Stimulated activated CD4-positive, alpha-beta T cell treated with anti-CD3 and anti-CD28 coated beads, TNF-alpha, amount 100 ng/mL, for 1 hour (primary cell): ENCODE measurements around the gene TDP2.

Source experiments
- DNase-seq, 3 donors: peaks; one replicate each; pipeline ENCODE4 v3.0.0-alpha.2; 2020; ENCODE audit warnings: low read depth in 3 of 3, low spot score in 1 of 3

TDP2 gene

DNA sequence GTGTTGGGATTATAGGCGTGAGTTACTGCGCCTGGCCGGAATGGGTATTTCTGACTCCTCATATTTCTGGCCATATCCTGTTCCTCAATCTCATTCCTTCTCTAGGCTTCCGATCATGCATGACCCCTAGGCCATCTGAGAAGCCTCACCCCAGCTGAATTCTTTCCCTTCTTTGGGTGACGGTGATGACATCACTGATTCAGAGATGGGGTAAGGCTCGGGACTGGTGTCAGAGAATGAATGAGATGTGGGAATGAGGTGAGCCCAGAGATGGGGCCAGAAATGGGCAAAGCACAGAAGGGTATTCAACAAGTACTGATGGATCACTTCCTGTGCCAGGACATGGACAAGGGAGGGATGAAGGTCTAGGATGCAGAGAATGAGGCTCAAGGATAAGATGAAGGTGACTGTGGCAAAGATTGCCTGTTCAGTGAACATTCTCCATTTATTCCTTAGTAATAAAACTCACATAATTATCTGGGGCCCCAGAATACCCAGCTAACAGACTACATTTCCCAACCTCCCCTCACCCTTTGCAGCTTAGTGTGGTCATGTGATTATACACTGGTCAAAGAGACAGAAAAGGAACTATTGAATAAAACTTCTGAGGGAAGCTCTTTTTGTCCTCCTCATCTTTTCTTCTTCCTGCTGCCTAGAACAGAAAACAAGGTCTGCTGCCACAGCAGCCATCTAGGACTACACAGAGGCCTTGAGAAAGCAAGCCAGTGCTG lies 60.3 kb downstream of the TDP2 start:
- DNase-seq = no peak

DNA sequence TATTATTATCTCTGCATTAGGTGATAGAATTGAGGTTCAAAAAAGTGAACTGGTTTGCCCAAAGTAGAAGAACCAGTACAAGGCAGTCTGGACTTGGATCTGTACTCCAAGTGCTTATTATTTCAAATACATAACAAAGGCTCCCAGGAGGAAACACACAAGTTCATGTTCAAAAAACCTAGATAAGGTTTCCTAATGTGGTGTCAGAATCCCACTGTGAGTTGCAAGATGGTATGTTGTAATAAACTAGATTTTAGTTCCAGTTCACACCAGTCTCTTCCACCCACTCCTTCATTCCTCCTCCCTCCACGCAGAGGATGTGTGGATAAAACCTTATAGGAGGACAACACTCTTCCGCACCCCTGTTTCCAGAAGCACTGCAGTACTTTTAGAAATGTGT lies 63.5 kb downstream of the TDP2 start:
- DNase-seq = no peak

DNA sequence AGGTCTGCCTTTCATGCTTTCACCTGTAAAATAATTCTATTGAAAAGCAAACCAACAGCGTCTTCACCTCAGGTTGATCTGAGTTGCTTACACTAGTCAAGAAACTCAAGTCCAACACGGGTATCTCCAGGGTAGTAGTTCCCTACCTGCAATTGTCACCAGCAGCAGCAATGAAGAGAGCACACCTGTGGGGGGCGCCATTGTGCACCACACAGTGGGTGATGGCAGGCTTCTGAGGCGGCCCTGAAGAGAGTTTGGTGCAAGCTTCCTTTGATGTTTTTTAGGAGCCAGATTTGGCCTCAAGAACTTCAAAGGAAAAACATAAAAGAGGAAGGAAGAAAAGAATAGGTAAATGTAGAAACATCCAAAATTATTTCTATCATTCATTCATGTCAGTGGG lies 65.8 kb downstream of the TDP2 start:
- DNase-seq = no peak
